ENCODE data around the gene IRAK3.

- no peak for TF ChIP-seq POLR2A (IDR thresholded peaks at IDR 0.05; ENCODE audit: borderline replicate concordance, extremely low read depth, insufficient read depth, insufficient read length)
- TF ChIP-seq SP1 (IDR thresholded peaks at IDR 0.05; ENCODE audit: low read depth): no peak
- no peak for TF ChIP-seq CBX3 (IDR thresholded peaks at IDR 0.05; ENCODE audit: low read depth)
- TF ChIP-seq, protein P1, sequence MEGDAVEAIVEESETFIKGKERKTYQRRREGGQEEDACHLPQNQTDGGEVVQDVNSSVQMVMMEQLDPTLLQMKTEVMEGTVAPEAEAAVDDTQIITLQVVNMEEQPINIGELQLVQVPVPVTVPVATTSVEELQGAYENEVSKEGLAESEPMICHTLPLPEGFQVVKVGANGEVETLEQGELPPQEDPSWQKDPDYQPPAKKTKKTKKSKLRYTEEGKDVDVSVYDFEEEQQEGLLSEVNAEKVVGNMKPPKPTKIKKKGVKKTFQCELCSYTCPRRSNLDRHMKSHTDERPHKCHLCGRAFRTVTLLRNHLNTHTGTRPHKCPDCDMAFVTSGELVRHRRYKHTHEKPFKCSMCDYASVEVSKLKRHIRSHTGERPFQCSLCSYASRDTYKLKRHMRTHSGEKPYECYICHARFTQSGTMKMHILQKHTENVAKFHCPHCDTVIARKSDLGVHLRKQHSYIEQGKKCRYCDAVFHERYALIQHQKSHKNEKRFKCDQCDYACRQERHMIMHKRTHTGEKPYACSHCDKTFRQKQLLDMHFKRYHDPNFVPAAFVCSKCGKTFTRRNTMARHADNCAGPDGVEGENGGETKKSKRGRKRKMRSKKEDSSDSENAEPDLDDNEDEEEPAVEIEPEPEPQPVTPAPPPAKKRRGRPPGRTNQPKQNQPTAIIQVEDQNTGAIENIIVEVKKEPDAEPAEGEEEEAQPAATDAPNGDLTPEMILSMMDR (IDR thresholded peaks at IDR 0.05 in 2 of 3, conservative IDR thresholded peaks at IDR 0.05 in 1 of 3; ENCODE audit: borderline replicate concordance in 1 of 3, insufficient read depth in 1 of 3, low read depth in 2 of 3, low read length in 2 of 3): no peak
These were observed 51.2 kb downstream of the IRAK3 start for GRCh38 chr12:66240096-66240820.
